Calu3 (cell line): ENCODE measurements around the gene FYCO1. TPM values are rescaled to one million over a fixed set of nuclear protein-coding genes. Genes with fewer than 3 reads are reported as not detected.

Experiments used
- BruUV-seq: library from RNA; stranded (reverse); fragments of 400-500 nt; replicated peaks from 2 replicates; lab custom pipeline; 2021; lab: Mats Ljungman, UMichigan
- CTCF ChIA-PET: fragments of 300-600 bp; sonication (Branson Sonifier 250); formaldehyde crosslinking; loops from one replicate; lab custom pipeline; 2022; ENCODE audit warnings: antibody characterized with exemption; lab: Charles Lee
- DNase-seq: peaks from one replicate; pipeline ENCODE4 v3.0.0; 2022
- H3K27ac Mint-ChIP-seq: one replicate; pipeline ENCODE4 v1.8.0; 2022; ENCODE audit warnings: mixed read lengths; ENCODE audit not compliant: unreplicated experiment
- H3K27me3 Mint-ChIP-seq: one replicate; pipeline ENCODE4 v1.8.0; 2022; ENCODE audit warnings: mixed read lengths; ENCODE audit not compliant: unreplicated experiment
- H3K36me3 Mint-ChIP-seq: one replicate; pipeline ENCODE4 v1.8.0; 2022; ENCODE audit warnings: mild to moderate bottlenecking, moderate library complexity, mixed read lengths; ENCODE audit not compliant: insufficient read depth, unreplicated experiment
- H3K4me1 Mint-ChIP-seq: one replicate; pipeline ENCODE4 v1.8.0; 2022; ENCODE audit warnings: mild to moderate bottlenecking, low read depth, mixed read lengths; ENCODE audit not compliant: unreplicated experiment
- H3K4me3 Mint-ChIP-seq: one replicate; pipeline ENCODE4 v1.8.0; 2022; ENCODE audit warnings: mild to moderate bottlenecking, low read depth, moderate library complexity, mixed read lengths; ENCODE audit not compliant: unreplicated experiment
- H3K9me3 Mint-ChIP-seq: one replicate; pipeline ENCODE4 v1.8.0; 2022; ENCODE audit warnings: low read depth, mixed read lengths; ENCODE audit not compliant: unreplicated experiment
- CTCF ChIP-seq: fragments of 200-600 bp; IDR thresholded peaks from one replicate; pipeline ENCODE4 v1.8.0; 2022; ENCODE audit warnings: antibody characterized with exemption; ENCODE audit not compliant: unreplicated experiment
- intact Hi-C: fragments of 100-400 bp; cut with micrococcal nuclease; formaldehyde crosslinking; loops from one replicate; pipeline ENCODE4 v1.10.0; 2022; ENCODE audit not compliant: unreplicated experiment
- total RNA-seq: library from RNA; stranded (reverse); gene quantifications from 2 replicates; pipeline ENCODE4 v1.2.3, GENCODE V29; 2022

FYCO1 gene
- total RNA-seq, 1 experiment from 2014 or later, result 24.5 TPM

GRCh38 chr3:45965253-45965652 lies 30.4 kb downstream of the FYCO1 start:
- BruUV-seq, result no TSS peak
- TF ChIP-seq CTCF, result no peak
- Mint-ChIP-seq H3K36me3 (peaks cover 4% of the 10 kb centered on the region), H3K27ac (no peak overlapping the region), H3K4me1 (no peaks in the 10 kb centered on the region), H3K27me3 (no peaks in the 10 kb centered on the region), H3K4me3 (no peak overlapping the region), H3K9me3 (no peaks in the 10 kb centered on the region)
- CTCF ChIA-PET, result no interaction called here
- intact Hi-C loops, result no loop called here
- DNase-seq, result no peak

GRCh38 chr3:45964139-45964538 lies 31.5 kb downstream of the FYCO1 start:
- intact Hi-C loops, result no loop called here
- H3K4me3 Mint-ChIP-seq, result no peak overlapping the region
- CTCF ChIA-PET, result no interaction called here
- no peaks in the 10 kb centered on the region for H3K27me3 Mint-ChIP-seq
- H3K36me3 Mint-ChIP-seq, result peaks cover 4% of the 10 kb centered on the region
- no TSS peak for BruUV-seq
- TF ChIP-seq CTCF, result no peak
- DNase-seq, result no peak
- no peak overlapping the region for H3K27ac Mint-ChIP-seq
- H3K9me3 Mint-ChIP-seq, result no peaks in the 10 kb centered on the region
- H3K4me1 Mint-ChIP-seq, result no peaks in the 10 kb centered on the region

DNA sequence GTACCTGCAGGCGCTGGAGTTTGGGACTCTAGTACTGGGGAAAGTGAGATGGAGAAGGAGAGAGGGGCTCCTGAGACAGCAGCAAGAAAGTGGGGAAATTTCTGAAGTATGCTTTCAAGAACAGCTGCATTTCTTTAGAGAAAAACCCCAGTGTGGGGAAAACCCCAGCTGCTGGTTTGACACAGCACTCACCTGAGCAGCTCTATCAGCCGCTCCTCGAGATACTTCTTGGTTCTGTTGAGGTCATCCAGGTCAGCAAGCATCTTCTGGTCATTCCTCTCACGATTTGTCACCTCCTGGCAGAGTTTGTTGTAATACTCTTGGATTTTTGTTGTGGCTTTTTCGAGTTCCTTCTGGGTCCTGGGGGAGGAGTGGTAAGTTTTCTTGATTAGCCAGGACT lies 33.6 kb downstream of the FYCO1 start:
- CTCF ChIA-PET, result no interaction called here
- DNase-seq, result no peak
- intact Hi-C loops, result no loop called here
- Mint-ChIP-seq H3K4me3 (no peak overlapping the region), H3K4me1 (no peaks in the 10 kb centered on the region), H3K36me3 (peaks cover 13% of the 10 kb centered on the region), H3K9me3 (no peaks in the 10 kb centered on the region), H3K27ac (no peak overlapping the region), H3K27me3 (no peaks in the 10 kb centered on the region)
- no TSS peak for BruUV-seq
- TF ChIP-seq CTCF, result no peak

DNA sequence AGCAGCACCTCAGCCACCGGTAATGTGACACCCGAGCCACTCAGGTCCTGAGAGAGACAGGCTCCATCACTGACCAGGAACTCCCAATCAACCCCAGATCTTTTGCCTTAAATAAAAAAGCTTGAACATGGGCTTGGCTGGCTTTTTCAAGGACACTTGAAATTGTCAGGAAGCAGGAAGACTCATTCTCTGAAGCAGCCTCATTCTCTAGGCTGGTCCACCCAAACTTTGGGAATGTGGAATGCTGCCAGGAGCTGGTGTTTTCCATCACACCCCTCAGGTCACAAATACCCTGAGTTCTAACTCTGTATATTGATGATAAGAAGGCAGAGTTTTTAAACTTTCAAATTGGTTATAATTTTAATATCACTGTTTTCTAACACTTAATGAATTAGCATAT lies 35.3 kb downstream of the FYCO1 start:
- Mint-ChIP-seq H3K9me3 (no peaks in the 10 kb centered on the region), H3K27ac (no peak overlapping the region), H3K4me1 (no peaks in the 10 kb centered on the region), H3K27me3 (no peaks in the 10 kb centered on the region), H3K36me3 (peaks cover 9% of the 10 kb centered on the region), H3K4me3 (no peak overlapping the region)
- no peak for TF ChIP-seq CTCF
- DNase-seq, result no peak
- CTCF ChIA-PET, result interaction anchor here (0.9 kb wide), 1 partner anchor 9 kb away, joined by 3 read pairs; no protein-coding TSS in a partner anchor
- intact Hi-C loops, result no loop called here
- BruUV-seq, result no TSS peak
